WTC11 (cell line): ENCODE measurements around the gene TIGD1. TPM values are rescaled to one million over a fixed set of nuclear protein-coding genes. Genes with fewer than 3 reads are reported as not detected.

Source experiments
- ATAC-seq: fragments of 200-7000 bp; cut with Tn5 transposase; 2 replicates; pipeline ENCODE4 v1.10.0; 2021; ENCODE audit warnings: mild to moderate bottlenecking, moderate library complexity
- CTCF ChIA-PET: fragments of 300-600 bp; sonication (Branson Sonifier 250); formaldehyde crosslinking; loops from one replicate; lab custom pipeline; 2021; ENCODE audit warnings: antibody characterized with exemption; lab: Charles Lee
- POLR2A ChIA-PET: fragments of 350-600 bp; sonication (Branson Sonifier 250); formaldehyde crosslinking; loops from one replicate; lab custom pipeline; 2021; ENCODE audit warnings: antibody characterized with exemption; lab: Charles Lee
- DNase-seq: peaks from one replicate; pipeline ENCODE4 v3.0.0; 2021; ENCODE audit warnings: low spot score
- H3K27ac Mint-ChIP-seq: 2 replicates; pipeline ENCODE4 v1.8.0; 2021; ENCODE audit warnings: mixed read lengths
- H3K27me3 Mint-ChIP-seq: 2 replicates; pipeline ENCODE4 v1.8.0; 2021; ENCODE audit warnings: low read depth, mild to moderate bottlenecking, moderate library complexity, mixed read lengths
- H3K36me3 Mint-ChIP-seq: 2 replicates; pipeline ENCODE4 v1.8.0; 2021; ENCODE audit warnings: mixed read lengths
- H3K4me1 Mint-ChIP-seq: 2 replicates; pipeline ENCODE4 v1.8.0; 2022; ENCODE audit warnings: mixed read lengths
- H3K4me3 Mint-ChIP-seq: 2 replicates; pipeline ENCODE4 v1.8.0; 2021; ENCODE audit warnings: mild to moderate bottlenecking, moderate library complexity, mixed read lengths
- H3K9me3 Mint-ChIP-seq: 2 replicates; pipeline ENCODE4 v1.8.0; 2021; ENCODE audit warnings: mixed read lengths
- IRF2 ChIP-seq: sonication (generic); formaldehyde crosslinking; IDR thresholded peaks from 2 replicates; pipeline ENCODE4 v1.8.0; 2022; ENCODE audit warnings: low read depth, missing genetic modification reagents, borderline replicate concordance
- NR1H2 ChIP-seq: sonication (generic); formaldehyde crosslinking; IDR thresholded peaks from 2 replicates; pipeline ENCODE4 v1.9.0; 2021; ENCODE audit warnings: mild to moderate bottlenecking, moderate library complexity, missing genetic modification reagents
- OVOL2 ChIP-seq: fragments of 250-450 bp; sonication (Bioruptor Pico); IDR thresholded peaks from 2 replicates; pipeline ENCODE4 v1.9.0; 2021; ENCODE audit warnings: mild to moderate bottlenecking, borderline replicate concordance
- SOX15 ChIP-seq: fragments of 250-450 bp; sonication (Bioruptor Pico); IDR thresholded peaks from 2 replicates; pipeline ENCODE4 v1.9.0; 2021; ENCODE audit warnings: mild to moderate bottlenecking
- TEAD1 ChIP-seq: sonication (generic); formaldehyde crosslinking; IDR thresholded peaks from 2 replicates; pipeline ENCODE4 v1.8.0; 2022; ENCODE audit warnings: mild to moderate bottlenecking, missing genetic modification reagents
- total RNA-seq: library from RNA; stranded (reverse); gene quantifications from 3 replicates; pipeline ENCODE4 v1.2.3, GENCODE V29; 2021
- TF ChIP-seq, protein P1 (sequence below): fragments of 250-450 bp; sonication (Bioruptor Pico); IDR thresholded peaks from 2 replicates; pipeline ENCODE4 v1.9.0; 2021; ENCODE audit warnings: mild to moderate bottlenecking, borderline replicate concordance
- TF ChIP-seq, protein P2 (sequence below): sonication (generic); formaldehyde crosslinking; IDR thresholded peaks from 2 replicates; pipeline ENCODE4 v1.8.1; 2023; ENCODE audit warnings: mild to moderate bottlenecking, missing genetic modification reagents, moderate library complexity
- TF ChIP-seq, protein P3 (sequence below): sonication (generic); formaldehyde crosslinking; IDR thresholded peaks from 2 replicates; pipeline ENCODE4 v1.8.1; 2023; ENCODE audit warnings: mild to moderate bottlenecking, missing genetic modification reagents, borderline replicate concordance

Gene TIGD1
- total RNA-seq, 1 experiment from 2014 or later: 9.0 TPM

DNA sequence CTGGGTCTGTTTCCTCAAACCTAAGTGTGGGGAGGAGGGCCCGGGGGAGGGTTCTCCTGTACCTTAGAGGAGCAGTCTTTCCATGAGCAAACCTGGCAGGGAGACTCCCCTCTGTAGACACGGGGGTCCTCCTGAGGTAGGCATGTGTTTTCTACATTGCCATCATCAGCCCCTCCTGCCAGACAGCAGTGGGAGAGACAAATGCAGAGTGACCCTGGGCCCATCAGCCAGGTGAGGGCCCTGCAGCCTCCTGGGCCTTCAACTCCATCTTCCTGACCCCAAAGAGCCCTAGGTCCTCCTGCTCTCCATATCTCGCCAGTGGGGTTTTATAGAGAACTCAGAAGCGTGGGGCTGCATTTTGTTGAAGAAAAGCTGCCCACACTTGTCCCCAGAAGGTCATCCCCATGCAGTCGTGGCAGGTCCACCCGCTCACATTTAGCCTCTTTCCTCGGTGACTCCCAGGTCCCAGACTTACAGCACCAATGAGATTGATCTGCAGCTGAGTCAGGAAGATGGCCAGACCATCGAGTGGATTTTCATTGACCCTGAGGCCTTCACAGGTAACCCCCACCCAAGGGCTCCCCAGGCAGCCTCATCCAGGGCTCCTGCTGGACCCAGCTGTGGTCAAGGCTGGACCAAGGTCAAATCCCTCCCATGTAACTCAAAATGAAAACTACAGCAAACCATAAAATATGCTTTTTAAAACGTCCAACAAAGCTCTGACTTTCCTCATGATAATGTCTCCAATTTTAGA is 8.2 kb downstream of the TIGD1 start (continued):
- TF ChIP-seq, protein P1, sequence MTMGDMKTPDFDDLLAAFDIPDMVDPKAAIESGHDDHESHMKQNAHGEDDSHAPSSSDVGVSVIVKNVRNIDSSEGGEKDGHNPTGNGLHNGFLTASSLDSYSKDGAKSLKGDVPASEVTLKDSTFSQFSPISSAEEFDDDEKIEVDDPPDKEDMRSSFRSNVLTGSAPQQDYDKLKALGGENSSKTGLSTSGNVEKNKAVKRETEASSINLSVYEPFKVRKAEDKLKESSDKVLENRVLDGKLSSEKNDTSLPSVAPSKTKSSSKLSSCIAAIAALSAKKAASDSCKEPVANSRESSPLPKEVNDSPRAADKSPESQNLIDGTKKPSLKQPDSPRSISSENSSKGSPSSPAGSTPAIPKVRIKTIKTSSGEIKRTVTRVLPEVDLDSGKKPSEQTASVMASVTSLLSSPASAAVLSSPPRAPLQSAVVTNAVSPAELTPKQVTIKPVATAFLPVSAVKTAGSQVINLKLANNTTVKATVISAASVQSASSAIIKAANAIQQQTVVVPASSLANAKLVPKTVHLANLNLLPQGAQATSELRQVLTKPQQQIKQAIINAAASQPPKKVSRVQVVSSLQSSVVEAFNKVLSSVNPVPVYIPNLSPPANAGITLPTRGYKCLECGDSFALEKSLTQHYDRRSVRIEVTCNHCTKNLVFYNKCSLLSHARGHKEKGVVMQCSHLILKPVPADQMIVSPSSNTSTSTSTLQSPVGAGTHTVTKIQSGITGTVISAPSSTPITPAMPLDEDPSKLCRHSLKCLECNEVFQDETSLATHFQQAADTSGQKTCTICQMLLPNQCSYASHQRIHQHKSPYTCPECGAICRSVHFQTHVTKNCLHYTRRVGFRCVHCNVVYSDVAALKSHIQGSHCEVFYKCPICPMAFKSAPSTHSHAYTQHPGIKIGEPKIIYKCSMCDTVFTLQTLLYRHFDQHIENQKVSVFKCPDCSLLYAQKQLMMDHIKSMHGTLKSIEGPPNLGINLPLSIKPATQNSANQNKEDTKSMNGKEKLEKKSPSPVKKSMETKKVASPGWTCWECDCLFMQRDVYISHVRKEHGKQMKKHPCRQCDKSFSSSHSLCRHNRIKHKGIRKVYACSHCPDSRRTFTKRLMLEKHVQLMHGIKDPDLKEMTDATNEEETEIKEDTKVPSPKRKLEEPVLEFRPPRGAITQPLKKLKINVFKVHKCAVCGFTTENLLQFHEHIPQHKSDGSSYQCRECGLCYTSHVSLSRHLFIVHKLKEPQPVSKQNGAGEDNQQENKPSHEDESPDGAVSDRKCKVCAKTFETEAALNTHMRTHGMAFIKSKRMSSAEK (CRISPR knock-in tag): no peak
- TF ChIP-seq TEAD1 (CRISPR knock-in tag) (no peak), OVOL2 (CRISPR knock-in tag) (no peak)
- TF ChIP-seq, all 79 proteins: peak for 0

DNA sequence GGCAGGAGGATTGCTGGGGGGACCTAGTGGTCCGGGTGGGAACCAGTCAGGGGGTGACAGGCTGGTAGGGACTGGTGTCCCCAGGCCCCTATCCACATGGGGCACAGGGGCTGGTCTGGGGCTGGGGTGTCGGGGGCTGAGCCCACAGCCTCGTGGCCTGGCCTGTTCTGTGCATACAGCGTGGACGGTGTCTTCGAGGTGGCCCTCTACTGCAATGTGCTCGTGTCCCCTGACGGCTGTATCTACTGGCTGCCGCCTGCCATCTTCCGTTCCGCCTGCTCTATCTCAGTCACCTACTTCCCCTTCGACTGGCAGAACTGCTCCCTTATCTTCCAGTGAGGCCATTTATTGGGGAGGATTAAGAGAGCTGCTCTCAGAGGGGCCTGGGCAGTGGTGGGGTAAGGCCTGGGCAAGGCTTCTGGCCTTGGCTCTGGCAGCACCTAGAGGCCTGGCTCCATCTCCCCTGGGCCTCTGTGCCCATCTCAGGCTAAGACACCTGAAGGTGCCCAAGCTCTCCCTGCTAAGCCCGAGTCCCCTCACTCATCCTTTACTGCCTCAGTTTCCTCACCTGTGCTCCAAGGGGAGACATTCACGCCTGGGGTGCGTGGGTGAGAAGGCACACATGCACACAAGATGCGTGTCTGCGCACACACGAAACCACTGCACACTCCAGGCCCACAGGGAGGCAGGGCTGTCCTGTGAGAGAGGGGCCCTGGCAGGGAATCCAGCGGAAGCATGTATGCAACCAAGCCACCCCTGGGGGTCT is 9.0 kb downstream of the TIGD1 start:
- ATAC-seq: no peak
- POLR2A ChIA-PET: interaction anchor here (0.8 kb wide), 1 partner anchor 493 kb away, joined by 4 read pairs; no protein-coding TSS in a partner anchor

DNA sequence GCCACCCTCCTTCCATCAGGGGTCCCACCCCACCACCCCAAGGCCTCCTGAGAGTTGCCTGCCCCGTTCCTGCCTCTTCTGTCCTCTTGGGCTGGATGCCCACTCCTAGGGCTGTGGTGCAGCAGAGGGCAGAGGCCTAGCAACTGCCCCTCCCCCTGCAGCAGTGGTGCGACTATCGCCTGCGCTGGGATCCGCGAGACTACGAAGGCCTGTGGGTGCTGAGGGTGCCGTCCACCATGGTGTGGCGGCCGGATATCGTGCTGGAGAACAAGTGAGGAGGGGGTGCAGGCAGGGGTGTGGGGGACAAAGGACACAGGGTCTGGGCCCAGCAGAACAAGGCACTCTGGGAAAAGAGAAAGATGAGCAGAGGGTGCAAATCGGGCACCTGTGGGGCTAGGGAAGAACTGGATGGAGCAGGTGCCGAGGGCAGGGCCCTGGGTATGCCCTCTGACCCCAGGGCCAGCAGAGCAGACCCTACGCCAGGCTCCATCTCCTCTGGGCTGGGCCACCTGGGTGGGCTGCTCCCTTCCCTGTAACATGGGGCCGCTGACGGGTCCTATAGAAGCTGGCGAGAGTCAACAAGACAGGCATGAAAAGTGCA is 9.8 kb downstream of the TIGD1 start:
- CTCF ChIA-PET: interaction anchor here (1.1 to 4.1 kb wide), 2 partner anchors 19 to 32 kb away, joined by 3 to 42 read pairs; partner anchors contain the start of gene PRSS56
- H3K9me3 Mint-ChIP-seq: peaks cover 11% of the 10 kb centered on the region
- no peak for TF ChIP-seq SOX15
- TF ChIP-seq NR1H2 (CRISPR knock-in tag): no peak
- TF ChIP-seq, protein P2, sequence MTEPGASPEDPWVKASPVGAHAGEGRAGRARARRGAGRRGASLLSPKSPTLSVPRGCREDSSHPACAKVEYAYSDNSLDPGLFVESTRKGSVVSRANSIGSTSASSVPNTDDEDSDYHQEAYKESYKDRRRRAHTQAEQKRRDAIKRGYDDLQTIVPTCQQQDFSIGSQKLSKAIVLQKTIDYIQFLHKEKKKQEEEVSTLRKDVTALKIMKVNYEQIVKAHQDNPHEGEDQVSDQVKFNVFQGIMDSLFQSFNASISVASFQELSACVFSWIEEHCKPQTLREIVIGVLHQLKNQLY (CRISPR knock-in tag): no peak
- TF ChIP-seq, all 79 proteins: peak for 0
- no peak overlapping the region for H3K27ac Mint-ChIP-seq
- H3K27me3 Mint-ChIP-seq: peaks cover 15% of the 10 kb centered on the region
- no peak for DNase-seq
- peaks cover 21% of the 10 kb centered on the region for H3K4me1 Mint-ChIP-seq
- POLR2A ChIA-PET: interaction anchor here (0.8 kb wide), 1 partner anchor 494 kb away, joined by 4 read pairs; no protein-coding TSS in a partner anchor
- ATAC-seq: no peak
- peaks cover 4% of the 10 kb centered on the region; the same call in 1 of the 2 replicates for H3K36me3 Mint-ChIP-seq
- H3K4me3 Mint-ChIP-seq: no peak overlapping the region

More for the DNA sequence above, 9.0 kb downstream of the TIGD1 start:
- CTCF ChIA-PET: no interaction called here
- peaks cover 4% of the 10 kb centered on the region; the same call in 1 of the 2 replicates for H3K36me3 Mint-ChIP-seq
- no peak overlapping the region for H3K27ac Mint-ChIP-seq
- H3K4me3 Mint-ChIP-seq: no peak overlapping the region
- peaks cover 15% of the 10 kb centered on the region for H3K27me3 Mint-ChIP-seq
- TF ChIP-seq, protein P3, sequence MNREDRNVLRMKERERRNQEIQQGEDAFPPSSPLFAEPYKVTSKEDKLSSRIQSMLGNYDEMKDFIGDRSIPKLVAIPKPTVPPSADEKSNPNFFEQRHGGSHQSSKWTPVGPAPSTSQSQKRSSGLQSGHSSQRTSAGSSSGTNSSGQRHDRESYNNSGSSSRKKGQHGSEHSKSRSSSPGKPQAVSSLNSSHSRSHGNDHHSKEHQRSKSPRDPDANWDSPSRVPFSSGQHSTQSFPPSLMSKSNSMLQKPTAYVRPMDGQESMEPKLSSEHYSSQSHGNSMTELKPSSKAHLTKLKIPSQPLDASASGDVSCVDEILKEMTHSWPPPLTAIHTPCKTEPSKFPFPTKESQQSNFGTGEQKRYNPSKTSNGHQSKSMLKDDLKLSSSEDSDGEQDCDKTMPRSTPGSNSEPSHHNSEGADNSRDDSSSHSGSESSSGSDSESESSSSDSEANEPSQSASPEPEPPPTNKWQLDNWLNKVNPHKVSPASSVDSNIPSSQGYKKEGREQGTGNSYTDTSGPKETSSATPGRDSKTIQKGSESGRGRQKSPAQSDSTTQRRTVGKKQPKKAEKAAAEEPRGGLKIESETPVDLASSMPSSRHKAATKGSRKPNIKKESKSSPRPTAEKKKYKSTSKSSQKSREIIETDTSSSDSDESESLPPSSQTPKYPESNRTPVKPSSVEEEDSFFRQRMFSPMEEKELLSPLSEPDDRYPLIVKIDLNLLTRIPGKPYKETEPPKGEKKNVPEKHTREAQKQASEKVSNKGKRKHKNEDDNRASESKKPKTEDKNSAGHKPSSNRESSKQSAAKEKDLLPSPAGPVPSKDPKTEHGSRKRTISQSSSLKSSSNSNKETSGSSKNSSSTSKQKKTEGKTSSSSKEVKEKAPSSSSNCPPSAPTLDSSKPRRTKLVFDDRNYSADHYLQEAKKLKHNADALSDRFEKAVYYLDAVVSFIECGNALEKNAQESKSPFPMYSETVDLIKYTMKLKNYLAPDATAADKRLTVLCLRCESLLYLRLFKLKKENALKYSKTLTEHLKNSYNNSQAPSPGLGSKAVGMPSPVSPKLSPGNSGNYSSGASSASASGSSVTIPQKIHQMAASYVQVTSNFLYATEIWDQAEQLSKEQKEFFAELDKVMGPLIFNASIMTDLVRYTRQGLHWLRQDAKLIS: no peak
- no peak for TF ChIP-seq IRF2
- DNase-seq: no peak
- H3K4me1 Mint-ChIP-seq: peaks cover 21% of the 10 kb centered on the region
- H3K9me3 Mint-ChIP-seq: peaks cover 6% of the 10 kb centered on the region
